Mammary epithelial cell (primary cell): Measurements from ENCODE around the gene NSG1.

ENCODE experiments used
- EZH2 ChIP-seq: IDR thresholded peaks from 2 replicates; pipeline ENCODE4 v1.6.1; 2012; ENCODE audit warnings: low read length, inconsistent platforms, borderline replicate concordance
- TF ChIP-seq, protein P1 (sequence below), 2 donors: IDR thresholded peaks in 1 of 2; conservative IDR thresholded peaks in 1 of 2; 2 replicates each; pipeline ENCODE4 v1.5.1; 2011 to 2012; ENCODE audit warnings: inconsistent platforms in 2 of 2, low read length in 2 of 2, mild to moderate bottlenecking in 2 of 2, control low read depth in 1 of 2, low read depth in 1 of 2; ENCODE audit not compliant: insufficient read depth in 1 of 2; ENCODE audit errors: extremely low read depth in 1 of 2

GRCh38 chr4:4462970-4463369 is 76.1 kb downstream of the NSG1 start:
- TF ChIP-seq, protein P1, sequence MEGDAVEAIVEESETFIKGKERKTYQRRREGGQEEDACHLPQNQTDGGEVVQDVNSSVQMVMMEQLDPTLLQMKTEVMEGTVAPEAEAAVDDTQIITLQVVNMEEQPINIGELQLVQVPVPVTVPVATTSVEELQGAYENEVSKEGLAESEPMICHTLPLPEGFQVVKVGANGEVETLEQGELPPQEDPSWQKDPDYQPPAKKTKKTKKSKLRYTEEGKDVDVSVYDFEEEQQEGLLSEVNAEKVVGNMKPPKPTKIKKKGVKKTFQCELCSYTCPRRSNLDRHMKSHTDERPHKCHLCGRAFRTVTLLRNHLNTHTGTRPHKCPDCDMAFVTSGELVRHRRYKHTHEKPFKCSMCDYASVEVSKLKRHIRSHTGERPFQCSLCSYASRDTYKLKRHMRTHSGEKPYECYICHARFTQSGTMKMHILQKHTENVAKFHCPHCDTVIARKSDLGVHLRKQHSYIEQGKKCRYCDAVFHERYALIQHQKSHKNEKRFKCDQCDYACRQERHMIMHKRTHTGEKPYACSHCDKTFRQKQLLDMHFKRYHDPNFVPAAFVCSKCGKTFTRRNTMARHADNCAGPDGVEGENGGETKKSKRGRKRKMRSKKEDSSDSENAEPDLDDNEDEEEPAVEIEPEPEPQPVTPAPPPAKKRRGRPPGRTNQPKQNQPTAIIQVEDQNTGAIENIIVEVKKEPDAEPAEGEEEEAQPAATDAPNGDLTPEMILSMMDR (conservative IDR thresholded peaks at IDR 0.05 in 1 of 2, IDR thresholded peaks at IDR 0.05 in 1 of 2; ENCODE audit: extremely low read depth in 1 of 2, insufficient read depth in 1 of 2, low read depth in 1 of 2, low read length in 2 of 2) = no peak
- no peak for TF ChIP-seq EZH2
